Activated CD8-positive, alpha-beta memory T cell treated with anti-CD3 and anti-CD28 coated beads for 24 hours (primary cell): ENCODE measurements around the gene MOGAT3.

Experiments
- DNase-seq: peaks from one replicate; pipeline ENCODE4 v3.0.0-alpha.2; 2020

The MOGAT3 gene

GRCh38 chr7:101200862-101201599 lies at the start of gene MOGAT3:
MOGAT3 (minus strand) TSS chr7:101201036; CDS start chr7:101200854, 182 bp downstream.
- DNase-seq, result no peak

- DNase-seq, result no peak
Observed at GRCh38 chr7:101250324-101250723, 49.5 kb upstream of the MOGAT3 start.

- DNase-seq, result no peak
Observed at GRCh38 chr7:101248276-101248675, 47.4 kb upstream of the MOGAT3 start.

GRCh38 chr7:101245147-101245668 lies 44.4 kb upstream of the MOGAT3 start:
- DNase-seq, result no peak

- DNase-seq, result peak; percentile 98
Observed at GRCh38 chr7:101244375-101245146, 43.7 kb upstream of the MOGAT3 start, which contains the start of gene FIS1. FIS1 (minus strand) TSS chr7:101245081; CDS start chr7:101245004, 77 bp downstream.

GRCh38 chr7:101243646-101244374 lies 43.0 kb upstream of the MOGAT3 start:
- DNase-seq, result no peak

GRCh38 chr7:101241443-101242349 lies 40.9 kb upstream of the MOGAT3 start:
- DNase-seq, result no peak

GRCh38 chr7:101241015-101241363 lies 40.2 kb upstream of the MOGAT3 start:
- DNase-seq, result no peak

- no peak for DNase-seq
Observed at GRCh38 chr7:101240226-101241014, 39.6 kb upstream of the MOGAT3 start.

GRCh38 chr7:101239951-101240220 lies 39.0 kb upstream of the MOGAT3 start:
- DNase-seq, result no peak

GRCh38 chr7:101239191-101239950 lies 38.5 kb upstream of the MOGAT3 start:
- DNase-seq, result no peak

GRCh38 chr7:101238226-101239182 lies 37.7 kb upstream of the MOGAT3 start:
- DNase-seq, result no peak

GRCh38 chr7:101237206-101238067 lies 36.6 kb upstream of the MOGAT3 start, which contains the start of gene CLDN15:
CLDN15 (minus strand) TSS chr7:101237802; CDS start chr7:101237581, 221 bp downstream.
- no peak for DNase-seq

GRCh38 chr7:101236292-101236835 lies 35.5 kb upstream of the MOGAT3 start:
- DNase-seq, result no peak

GRCh38 chr7:101235522-101235921 lies 34.7 kb upstream of the MOGAT3 start:
- no peak for DNase-seq

GRCh38 chr7:101235050-101235449 lies 34.2 kb upstream of the MOGAT3 start:
- no peak for DNase-seq

- no peak for DNase-seq
Observed at GRCh38 chr7:101234636-101235035, 33.8 kb upstream of the MOGAT3 start.

GRCh38 chr7:101233907-101234547 lies 33.2 kb upstream of the MOGAT3 start:
- DNase-seq, result no peak
